Islet precursor cell (in vitro differentiated cells): ENCODE results near the gene TMEM86B.
A peak's percentile ranks its signal among the peaks of the same experiment; 100 is the strongest.

Experiments used
- DNase-seq: peaks from one replicate; pipeline ENCODE4 v3.0.0-alpha.2; 2018

TMEM86B gene

GRCh38 chr19:55257461-55258420 lies 29.2 kb upstream of the TMEM86B start:
- no peak for DNase-seq

- no peak for DNase-seq
Measured at GRCh38 chr19:55256562-55257460, 28.2 kb upstream of the TMEM86B start.

- DNase-seq: no peak
Measured at GRCh38 chr19:55255618-55256423, 27.3 kb upstream of the TMEM86B start.

- DNase-seq: no peak
Measured at GRCh38 chr19:55254625-55254977, 26.0 kb upstream of the TMEM86B start.

- DNase-seq: no peak
Measured at GRCh38 chr19:55253842-55254624, 25.5 kb upstream of the TMEM86B start.

GRCh38 chr19:55252760-55253663 lies 24.4 kb upstream of the TMEM86B start:
- no peak for DNase-seq

- DNase-seq: peak; percentile 78
Measured at GRCh38 chr19:55251341-55252081, 22.9 kb upstream of the TMEM86B start.

- no peak for DNase-seq
Measured at GRCh38 chr19:55250262-55251036, 21.9 kb upstream of the TMEM86B start.

- DNase-seq: no peak
Measured at GRCh38 chr19:55249841-55250240, 21.3 kb upstream of the TMEM86B start.

GRCh38 chr19:55248704-55249103 lies 20.1 kb upstream of the TMEM86B start:
- DNase-seq: no peak

GRCh38 chr19:55248166-55248675 lies 19.7 kb upstream of the TMEM86B start:
- no peak for DNase-seq

- DNase-seq: no peak
Measured at GRCh38 chr19:55247621-55248099, 19.1 kb upstream of the TMEM86B start.

- no peak for DNase-seq
Measured at GRCh38 chr19:55246462-55247451, 18.2 kb upstream of the TMEM86B start.

- no peak for DNase-seq
Measured at GRCh38 chr19:55245236-55245904, 16.8 kb upstream of the TMEM86B start.

- DNase-seq: no peak
Measured at GRCh38 chr19:55244004-55244680, 15.6 kb upstream of the TMEM86B start.

- no peak for DNase-seq
Measured at GRCh38 chr19:55242517-55242916, 14.0 kb upstream of the TMEM86B start.
